Activated CD4-positive, alpha-beta T cell treated with anti-CD3 and anti-CD28 coated beads, Interleukin-2, amount 50 U/mL, for 16 hours (primary cell): ENCODE results near the gene RNF145.
"Not testable (repeated sequence)": the region's sequence is repeated elsewhere in the genome, so short reads cannot be mapped to it uniquely, and the experiment has no call there.

ENCODE experiments used
- DNase-seq: peaks from one replicate; pipeline ENCODE4 v3.0.0-alpha.2; 2020

The RNF145 gene

GRCh38 chr5:159152876-159153275 is 56.5 kb downstream of the RNF145 start:
- no peak for DNase-seq

GRCh38 chr5:159149085-159149484 is 60.3 kb downstream of the RNF145 start:
- DNase-seq: no peak

- no peak for DNase-seq
Measured at GRCh38 chr5:159147976-159148375, 61.4 kb downstream of the RNF145 start.

GRCh38 chr5:159146839-159147238 is 62.5 kb downstream of the RNF145 start:
- no peak for DNase-seq

- not testable (repeated sequence) for DNase-seq
Measured at GRCh38 chr5:159145160-159145559, 64.2 kb downstream of the RNF145 start.

- DNase-seq: no peak
Measured at GRCh38 chr5:159139802-159140201, 69.6 kb downstream of the RNF145 start.

- DNase-seq: no peak
Measured at GRCh38 chr5:159135896-159136531, 73.3 kb downstream of the RNF145 start.

- peak; percentile 40 for DNase-seq
Measured at GRCh38 chr5:159133041-159133741, 76.2 kb downstream of the RNF145 start.

GRCh38 chr5:159132429-159133040 is 76.8 kb downstream of the RNF145 start:
- DNase-seq: no peak

- no peak for DNase-seq
Measured at GRCh38 chr5:159131951-159132350, 77.4 kb downstream of the RNF145 start.

- DNase-seq: no peak
Measured at GRCh38 chr5:159130871-159131270, 78.5 kb downstream of the RNF145 start.

GRCh38 chr5:159128070-159128541 is 81.2 kb downstream of the RNF145 start:
- no peak for DNase-seq

- peak; percentile 60 for DNase-seq
Measured at GRCh38 chr5:159123700-159124099, 85.7 kb downstream of the RNF145 start.

GRCh38 chr5:159123189-159123588 is 86.2 kb downstream of the RNF145 start:
- DNase-seq: no peak

GRCh38 chr5:159121061-159121460 is 88.3 kb downstream of the RNF145 start:
- no peak for DNase-seq

- DNase-seq: peak; percentile 57
Measured at GRCh38 chr5:159120446-159120845, 88.9 kb downstream of the RNF145 start.

- DNase-seq: not testable (repeated sequence)
Measured at GRCh38 chr5:159119842-159120241, 89.5 kb downstream of the RNF145 start.

- not testable (repeated sequence) for DNase-seq
Measured at GRCh38 chr5:159118958-159119659, 90.2 kb downstream of the RNF145 start.

GRCh38 chr5:159113405-159113804 is 95.9 kb downstream of the RNF145 start:
- no peak for DNase-seq

GRCh38 chr5:159112436-159112835 is 96.9 kb downstream of the RNF145 start:
- DNase-seq: no peak
